ENCODE data around the gene KIRREL3.

Gene KIRREL3

GRCh38 chr11:126475014-126475991, 525.3 kb downstream of the KIRREL3 start:
- DNase-seq (ENCODE audit: low spot score): no peak

- DNase-seq (ENCODE audit: low spot score): no peak
Measured at GRCh38 chr11:126474220-126474619, 526.4 kb downstream of the KIRREL3 start.

GRCh38 chr11:126473269-126473668, 527.3 kb downstream of the KIRREL3 start:
- no peak for DNase-seq (ENCODE audit: low spot score)

DNA sequence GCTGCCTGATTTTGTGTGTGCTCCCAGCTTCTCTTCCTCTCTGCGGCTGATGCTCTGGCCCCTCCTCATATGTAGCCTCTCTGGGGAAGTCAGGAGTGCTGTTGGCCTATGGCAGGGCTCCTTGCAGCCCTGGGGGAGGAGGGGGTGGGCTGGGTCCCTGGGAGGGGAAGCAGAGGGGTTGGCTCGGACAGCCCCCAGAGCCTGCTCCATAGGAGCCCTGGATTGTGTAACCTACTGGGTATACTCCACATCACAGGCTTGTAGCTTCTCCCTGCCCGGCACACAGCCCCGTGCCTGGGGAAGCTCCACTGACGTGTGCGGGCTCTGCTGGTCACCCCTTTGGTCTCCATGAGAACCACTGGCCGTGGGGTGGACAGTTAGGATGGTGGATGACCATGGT, 531.3 kb downstream of the KIRREL3 start:
- DNase-seq (ENCODE audit: low spot score): no peak

GRCh38 chr11:126468102-126468521, 532.5 kb downstream of the KIRREL3 start:
- no peak for DNase-seq (ENCODE audit: low spot score)

GRCh38 chr11:126467471-126467870, 533.1 kb downstream of the KIRREL3 start:
- no peak for DNase-seq (ENCODE audit: low spot score)

DNA sequence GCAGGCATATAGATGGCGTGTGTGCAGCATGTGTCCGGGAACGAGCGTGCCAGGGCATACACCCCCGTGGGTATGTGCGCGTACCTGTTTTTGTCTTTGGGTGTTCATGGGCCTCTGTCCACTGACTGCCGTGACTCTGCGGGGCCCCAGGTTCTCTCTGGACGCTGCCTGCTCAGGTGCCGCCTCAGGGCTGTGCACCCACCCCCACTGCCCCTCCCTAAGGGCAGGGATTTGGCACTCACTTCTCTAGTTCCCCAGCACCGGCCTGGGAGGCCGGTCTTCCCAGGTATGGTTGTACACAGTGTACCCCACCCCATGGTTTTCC, 533.6 kb downstream of the KIRREL3 start:
- no peak for DNase-seq (ENCODE audit: low spot score)

- DNase-seq (ENCODE audit: low spot score): no peak
Measured at GRCh38 chr11:126466236-126467045, 534.1 kb downstream of the KIRREL3 start.

DNA sequence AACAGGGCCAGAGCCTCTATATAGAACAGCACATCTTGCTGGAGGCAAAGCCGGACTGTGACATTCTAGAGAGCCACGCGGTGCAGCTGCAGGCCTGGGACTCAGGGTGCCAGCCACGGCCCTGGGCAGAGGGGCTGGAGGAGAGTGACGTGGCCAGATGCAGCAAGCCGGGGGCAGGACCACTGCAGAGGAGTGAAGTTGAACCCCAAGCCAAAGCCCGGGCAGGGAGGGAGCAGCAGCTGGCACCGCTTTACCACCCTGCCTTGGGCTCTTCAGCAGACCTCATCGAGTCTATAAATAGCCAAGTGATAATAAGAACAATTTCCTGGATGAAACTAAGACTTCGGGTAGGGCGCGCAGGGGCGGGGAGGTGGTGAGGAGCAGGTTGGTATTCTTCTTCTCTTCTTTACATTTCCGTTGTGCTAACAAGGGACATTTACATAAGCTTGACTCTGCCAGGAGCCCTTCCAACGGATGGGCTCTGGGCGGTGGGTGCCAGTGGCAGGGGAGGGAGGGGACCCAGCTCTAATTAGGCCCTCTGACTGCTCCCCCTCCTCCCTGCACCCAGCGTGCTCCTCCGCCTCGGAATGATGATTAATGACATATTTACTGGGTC, 534.9 kb downstream of the KIRREL3 start:
- no peak for DNase-seq (ENCODE audit: low spot score)

DNA sequence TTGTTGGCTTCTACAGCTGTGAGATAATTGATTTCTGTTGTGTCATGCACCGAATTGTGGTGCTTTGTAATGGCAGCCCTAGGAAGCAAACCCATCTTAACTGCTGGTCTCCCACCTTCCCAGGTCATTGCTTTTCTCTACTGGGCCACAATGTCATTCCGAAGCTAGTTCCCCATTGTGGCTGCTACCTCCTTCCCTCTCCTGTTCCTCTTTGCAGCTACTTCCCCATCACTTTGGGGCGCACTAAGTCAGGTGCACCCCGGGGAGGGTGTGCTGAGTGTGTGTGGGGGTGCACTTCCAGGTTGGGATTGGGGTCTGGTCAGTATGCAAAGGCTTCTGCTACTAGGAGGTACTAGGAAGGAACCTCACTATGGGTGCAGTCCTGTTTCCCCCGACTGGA, 535.8 kb downstream of the KIRREL3 start:
- DNase-seq (ENCODE audit: low spot score): no peak

DNA sequence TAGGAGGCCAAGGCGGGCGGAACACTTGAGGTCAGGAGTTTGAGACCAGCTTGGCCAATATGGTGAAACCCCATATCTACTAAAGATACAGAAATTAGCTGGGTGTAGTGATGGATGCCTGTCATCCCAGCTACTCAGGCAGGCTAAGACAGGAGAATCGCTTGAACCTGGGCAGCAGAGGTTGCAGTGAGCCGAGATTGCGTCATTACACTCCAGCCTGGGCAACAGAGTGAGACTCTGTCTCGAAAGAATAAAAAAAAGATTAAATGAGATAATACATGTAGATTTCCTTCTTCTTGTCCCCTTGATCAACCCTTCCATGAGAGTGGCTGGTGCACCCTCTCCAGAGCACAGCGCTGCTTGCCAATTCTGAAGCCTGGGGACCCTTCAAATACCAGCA, 538.1 kb downstream of the KIRREL3 start:
- DNase-seq (ENCODE audit: low spot score): no peak

DNA sequence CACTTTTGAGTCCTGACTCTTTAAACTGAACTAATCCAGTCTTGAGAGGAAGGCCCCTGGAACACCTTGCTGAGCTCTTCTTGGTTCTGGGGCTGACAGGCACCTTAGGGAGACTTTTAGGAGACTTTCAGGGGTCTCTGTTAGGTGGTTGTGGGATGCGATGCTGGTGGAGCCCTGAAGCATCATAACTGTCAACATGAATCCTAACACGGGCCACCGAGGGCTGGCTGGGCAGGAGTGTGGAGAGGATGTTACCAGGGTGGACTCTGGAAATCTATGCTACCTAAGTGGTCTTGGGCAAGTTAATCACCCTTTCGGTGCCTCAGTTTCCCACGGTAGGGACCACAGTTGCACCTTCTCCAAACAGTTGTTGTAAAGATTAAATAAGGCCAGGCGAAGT, 538.6 kb downstream of the KIRREL3 start:
- no peak for DNase-seq (ENCODE audit: low spot score)

GRCh38 chr11:126461096-126461440, 539.5 kb downstream of the KIRREL3 start:
- no peak for DNase-seq (ENCODE audit: low spot score)

- no peak for DNase-seq (ENCODE audit: low spot score)
Measured at GRCh38 chr11:126460417-126461095, 540.0 kb downstream of the KIRREL3 start.

DNA sequence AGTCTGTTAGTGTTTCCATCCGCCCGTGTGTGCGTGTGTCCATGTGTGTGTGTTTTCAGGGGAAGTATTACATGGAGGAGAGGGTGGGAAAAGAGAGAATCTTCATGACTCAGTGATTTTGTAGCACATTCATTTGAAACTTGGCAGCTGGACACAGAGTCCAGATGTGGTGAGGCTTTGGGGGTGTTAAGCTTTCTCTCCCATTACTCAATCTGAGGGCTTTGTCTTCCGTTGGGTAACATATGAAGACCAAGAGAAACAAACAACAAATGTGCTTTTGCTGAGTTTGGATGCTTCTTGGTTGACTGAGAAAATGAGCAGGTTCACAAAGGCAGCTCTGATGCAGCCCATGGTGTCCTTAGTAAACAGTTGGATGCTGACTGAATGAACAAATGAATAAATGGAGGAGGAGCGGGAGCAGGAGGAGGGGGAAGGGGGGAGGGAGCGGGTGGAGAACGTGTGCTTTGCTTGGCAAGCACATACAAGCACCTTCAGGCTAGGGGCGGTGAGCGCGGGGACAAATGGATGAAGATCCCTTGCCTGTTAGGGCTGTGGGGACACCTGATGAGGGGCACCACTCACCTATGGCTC, 540.8 kb downstream of the KIRREL3 start:
- DNase-seq (ENCODE audit: low spot score): no peak

DNA sequence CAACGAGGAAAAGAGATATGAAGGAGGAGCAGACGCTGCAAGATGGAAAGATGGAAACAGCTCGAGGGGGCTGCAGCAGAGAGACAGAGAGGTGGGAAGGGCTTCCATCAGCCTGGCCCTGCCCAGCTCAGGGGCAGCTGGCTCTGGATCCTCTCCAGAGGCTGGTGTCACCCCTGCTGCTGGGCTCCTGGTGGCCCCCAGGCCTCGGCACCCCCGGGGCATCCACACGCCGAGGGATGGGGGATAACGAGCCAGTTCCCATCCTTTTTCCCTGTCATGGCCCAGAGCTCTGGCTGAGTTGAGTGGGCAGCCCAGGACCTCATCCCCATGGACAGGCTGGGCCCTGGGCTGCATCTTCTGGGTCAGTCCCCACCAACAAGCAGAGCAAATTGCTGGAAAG, 542.8 kb downstream of the KIRREL3 start:
- DNase-seq (ENCODE audit: low spot score): no peak

- DNase-seq (ENCODE audit: low spot score): no peak
Measured at GRCh38 chr11:126456783-126457542, 543.6 kb downstream of the KIRREL3 start.

DNA sequence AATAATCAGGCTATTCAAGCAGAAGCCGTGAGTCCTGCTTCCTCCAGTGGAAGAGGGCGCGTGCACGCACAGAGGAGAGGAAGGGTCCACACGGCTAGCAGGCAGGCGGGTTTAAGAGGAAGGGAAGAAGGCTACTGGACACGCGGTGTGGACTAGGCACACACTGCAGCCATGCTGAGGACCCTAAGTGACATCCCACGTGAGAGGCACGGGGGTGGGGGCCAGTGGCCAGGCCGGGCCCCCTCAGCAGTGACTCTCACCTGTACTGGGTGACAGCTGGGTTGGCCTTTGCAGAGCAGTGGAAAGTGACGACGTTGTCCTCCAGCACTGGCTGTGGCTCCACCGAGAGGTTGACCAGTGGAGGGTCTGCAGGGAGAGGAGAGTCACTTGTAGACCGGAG, 544.5 kb downstream of the KIRREL3 start:
- DNase-seq (ENCODE audit: low spot score): no peak

GRCh38 chr11:126452241-126453101, 548.1 kb downstream of the KIRREL3 start:
- DNase-seq (ENCODE audit: low spot score): no peak
